Gastrocnemius medialis (tissue), 4 donors: Measurements from ENCODE around the gene SAP30. TPM values are rescaled to one million over a fixed set of nuclear protein-coding genes. Genes with fewer than 3 reads are reported as not detected.

Experiments used
- ATAC-seq, 2 donors: fragments of 150-250 bp; one replicate each; pipeline ENCODE4 v1.9.1; 2016
- DNase-seq, 2 donors: peaks; one replicate each; pipeline ENCODE4 v3.0.0-alpha.2; 2019
- H3K27ac ChIP-seq, 4 donors: fragments of 200-600 bp; sonication (generic); 1 replicate in 1 of 4; 2 replicates in 3 of 4; pipeline ENCODE4 v1.5.1; 2016 to 2018; ENCODE audit warnings: mild to moderate bottlenecking in 2 of 4, moderate library complexity in 1 of 4
- H3K27me3 ChIP-seq, 3 donors: fragments of 200-600 bp; sonication (generic) in 2 of 3; 1 replicate in 1 of 3; 2 replicates in 2 of 3; pipeline versions ENCODE4 v1.5.1 to v1.6.0; 2016 to 2019; ENCODE audit warnings: mild to moderate bottlenecking in 1 of 3, moderate library complexity in 1 of 3
- H3K36me3 ChIP-seq, 2 donors: fragments of 200-600 bp; sonication (generic) in 1 of 2; one replicate each; pipeline ENCODE4 v1.5.1; 2017 to 2018
- H3K4me1 ChIP-seq, 2 donors: fragments of 200-600 bp; sonication (generic) in 1 of 2; one replicate each; pipeline ENCODE4 v1.5.1; 2016 to 2017; ENCODE audit warnings: mild to moderate bottlenecking in 2 of 2
- H3K4me3 ChIP-seq, 4 donors: fragments of 200-600 bp; sonication (generic) in 3 of 4; 1 replicate in 1 of 4; 2 replicates in 3 of 4; pipeline ENCODE4 v1.5.1; 2016 to 2019; ENCODE audit warnings: mild to moderate bottlenecking in 2 of 4
- H3K9me3 ChIP-seq, 3 donors: fragments of 200-600 bp; sonication (generic) in 2 of 3; 1 replicate in 1 of 3; 2 replicates in 2 of 3; pipeline ENCODE4 v1.5.1; 2016 to 2019
- POLR2A ChIP-seq, 2 donors: fragments of 450-650 bp; IDR thresholded peaks; one replicate each; pipeline ENCODE4 v1.6.1; 2017; ENCODE audit warnings: antibody characterized with exemption in 2 of 2, mild to moderate bottlenecking in 2 of 2, moderate library complexity in 2 of 2
- in situ Hi-C, 4 donors: fragments of 200-750 bp; cut with MboI; loops; one replicate each; pipeline versions ENCODE4 v1.15.0 to v1.8.0; 2017; ENCODE audit warnings: low sequenced_read_pairs in 4 of 4
- intact Hi-C: fragments of 100-400 bp; cut with DNase I; formaldehyde crosslinking; loops from one replicate; pipeline ENCODE4 v1.15.1; 2023; ENCODE audit warnings: low total_unique reads
- total RNA-seq, 4 donors: library from RNA; depleted of rRNA; stranded (reverse); fragments of >200 nt; gene quantifications; one replicate each; pipeline versions ENCODE4 v1.1.0 to v1.2.3, GENCODE V29; 2016
- TF ChIP-seq, protein P1 (sequence below), 5 experiments: fragments of 450-650 bp in 3 of 5; fragments of 200-600 bp in 2 of 5; sonication (generic) in 2 of 5; IDR thresholded peaks in 4 of 5; conservative IDR thresholded peaks in 1 of 5; 1 replicate in 4 of 5; 2 replicates in 1 of 5; pipeline ENCODE4 v1.5.1; 2016 to 2019; ENCODE audit warnings: antibody characterized with exemption in 5 of 5, mild to moderate bottlenecking in 3 of 5, moderate library complexity in 3 of 5

The SAP30 gene
- total RNA-seq, 4 donors from 2014 or later: 13.3 to 24.8 (median 18.2) TPM

DNA sequence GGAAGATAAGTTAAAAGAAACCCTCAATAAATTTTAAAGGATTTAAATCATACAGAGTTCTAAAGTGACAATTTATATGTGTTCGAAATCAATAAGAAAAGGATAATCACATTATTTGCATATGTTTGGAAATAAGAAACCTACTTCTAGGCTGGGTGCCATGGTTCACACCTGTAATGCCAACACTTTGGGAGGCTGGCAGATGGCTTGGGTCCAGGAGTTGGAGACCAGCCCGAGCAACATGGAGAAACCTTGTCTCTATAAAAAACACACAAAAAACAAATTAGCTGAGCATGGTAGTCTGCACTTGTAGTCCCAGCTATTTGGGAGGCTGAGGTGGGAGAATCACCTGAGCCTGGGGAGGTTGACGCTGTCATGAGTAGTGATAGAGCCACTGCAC, 8.1 kb upstream of the SAP30 start:
- Histone ChIP-seq H3K4me3 (no peak overlapping the region), H3K27me3 (no peaks in the 10 kb centered on the region), H3K27ac (no peak overlapping the region), H3K9me3 (no peaks in the 10 kb centered on the region), H3K4me1 (no peaks in the 10 kb centered on the region), H3K36me3 (no peaks in the 10 kb centered on the region)
- DNase-seq: no peak
- intact Hi-C loops: no loop called here
- in situ Hi-C loops: loop anchor here in 1 of 4 donors (25.0 kb wide), 1 partner anchor 925 kb away; the partner anchor contains the start of genes CEP44 and FBXO8
- no peak for TF ChIP-seq POLR2A (IDR thresholded peaks at IDR 0.05)
- TF ChIP-seq, protein P1, sequence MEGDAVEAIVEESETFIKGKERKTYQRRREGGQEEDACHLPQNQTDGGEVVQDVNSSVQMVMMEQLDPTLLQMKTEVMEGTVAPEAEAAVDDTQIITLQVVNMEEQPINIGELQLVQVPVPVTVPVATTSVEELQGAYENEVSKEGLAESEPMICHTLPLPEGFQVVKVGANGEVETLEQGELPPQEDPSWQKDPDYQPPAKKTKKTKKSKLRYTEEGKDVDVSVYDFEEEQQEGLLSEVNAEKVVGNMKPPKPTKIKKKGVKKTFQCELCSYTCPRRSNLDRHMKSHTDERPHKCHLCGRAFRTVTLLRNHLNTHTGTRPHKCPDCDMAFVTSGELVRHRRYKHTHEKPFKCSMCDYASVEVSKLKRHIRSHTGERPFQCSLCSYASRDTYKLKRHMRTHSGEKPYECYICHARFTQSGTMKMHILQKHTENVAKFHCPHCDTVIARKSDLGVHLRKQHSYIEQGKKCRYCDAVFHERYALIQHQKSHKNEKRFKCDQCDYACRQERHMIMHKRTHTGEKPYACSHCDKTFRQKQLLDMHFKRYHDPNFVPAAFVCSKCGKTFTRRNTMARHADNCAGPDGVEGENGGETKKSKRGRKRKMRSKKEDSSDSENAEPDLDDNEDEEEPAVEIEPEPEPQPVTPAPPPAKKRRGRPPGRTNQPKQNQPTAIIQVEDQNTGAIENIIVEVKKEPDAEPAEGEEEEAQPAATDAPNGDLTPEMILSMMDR (IDR thresholded peaks at IDR 0.05 in 4 of 5, conservative IDR thresholded peaks at IDR 0.05 in 1 of 5): no peak
- no peak for ATAC-seq

DNA sequence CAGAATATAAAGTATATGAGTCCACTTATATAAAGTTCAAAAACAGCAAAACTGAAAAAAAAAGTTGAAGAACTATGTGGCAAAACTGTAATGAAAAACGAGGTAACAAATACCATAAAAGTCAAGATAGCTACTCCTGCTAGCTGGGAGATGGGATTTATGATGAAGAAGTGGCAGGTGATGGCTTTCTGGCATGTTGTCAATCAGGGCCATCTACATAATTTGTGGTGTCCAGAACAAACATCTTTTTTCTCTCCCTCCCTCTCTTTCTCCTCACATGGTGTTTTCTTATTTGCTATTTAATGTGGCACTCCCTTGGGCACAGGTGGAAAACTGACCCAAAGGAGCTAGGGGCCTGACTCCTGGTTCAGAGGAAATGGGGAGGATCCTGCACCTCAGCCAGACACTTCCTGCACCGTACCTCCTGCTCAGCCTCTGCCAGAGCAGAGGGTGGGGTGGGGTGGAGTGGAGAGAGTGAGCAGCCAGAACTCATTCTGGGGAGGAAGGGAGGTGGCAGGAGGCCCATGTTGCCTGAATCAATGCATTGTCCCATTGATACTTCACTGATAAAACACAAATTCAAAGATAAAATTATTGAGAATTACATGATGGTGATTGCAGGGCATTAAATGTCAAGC, 5.3 kb upstream of the SAP30 start:
- no peak for TF ChIP-seq POLR2A (IDR thresholded peaks at IDR 0.05)
- TF ChIP-seq, protein P1 (IDR thresholded peaks at IDR 0.05 in 4 of 5, conservative IDR thresholded peaks at IDR 0.05 in 1 of 5): no peak
- Histone ChIP-seq H3K27ac (no peak overlapping the region), H3K27me3 (no peaks in the 10 kb centered on the region), H3K9me3 (no peaks in the 10 kb centered on the region), H3K4me1 (no peaks in the 10 kb centered on the region), H3K36me3 (no peaks in the 10 kb centered on the region), H3K4me3 (no peak overlapping the region)
- intact Hi-C loops (no loop called here), in situ Hi-C loops (loop anchor here in 1 of 4 donors (25.0 kb wide), 1 partner anchor 922 kb away; the partner anchor contains the start of genes CEP44 and FBXO8)
- DNase-seq (no peak), ATAC-seq (no peak)

DNA sequence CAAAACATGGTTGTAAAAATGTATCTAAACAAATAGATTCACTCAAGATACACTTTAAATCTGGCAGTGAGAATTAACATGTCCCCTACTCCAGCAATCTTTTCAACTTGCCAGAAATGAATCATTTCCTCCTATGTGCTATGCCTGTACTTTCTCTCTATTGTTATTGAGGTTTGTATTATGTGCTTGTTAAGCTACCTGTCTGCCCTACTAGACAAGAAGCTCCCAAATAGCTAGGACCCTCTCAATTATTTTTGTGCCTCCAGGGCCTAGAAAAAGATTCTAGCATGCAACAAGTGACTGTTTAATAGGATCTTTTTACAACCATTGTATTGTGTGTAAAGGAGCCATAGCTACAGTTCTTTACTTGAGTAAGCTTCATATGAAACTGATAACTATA, 3.5 kb upstream of the SAP30 start:
- no peaks in the 10 kb centered on the region for H3K9me3 ChIP-seq
- ATAC-seq (no peak), DNase-seq (no peak)
- no peak for TF ChIP-seq POLR2A (IDR thresholded peaks at IDR 0.05)
- TF ChIP-seq, protein P1 (IDR thresholded peaks at IDR 0.05 in 4 of 5, conservative IDR thresholded peaks at IDR 0.05 in 1 of 5): no peak
- in situ Hi-C loops (loop anchor here in 1 of 4 donors (25.0 kb wide), 1 partner anchor 920 kb away; the partner anchor contains the start of genes CEP44 and FBXO8), intact Hi-C loops (no loop called here)
- H3K36me3 ChIP-seq: no peaks in the 10 kb centered on the region
- no peak overlapping the region for H3K27ac ChIP-seq
- no peak overlapping the region for H3K4me3 ChIP-seq
- peaks cover 0 to under 1% of the 10 kb centered on the region in 2 donors for H3K4me1 ChIP-seq
- no peaks in the 10 kb centered on the region for H3K27me3 ChIP-seq

DNA sequence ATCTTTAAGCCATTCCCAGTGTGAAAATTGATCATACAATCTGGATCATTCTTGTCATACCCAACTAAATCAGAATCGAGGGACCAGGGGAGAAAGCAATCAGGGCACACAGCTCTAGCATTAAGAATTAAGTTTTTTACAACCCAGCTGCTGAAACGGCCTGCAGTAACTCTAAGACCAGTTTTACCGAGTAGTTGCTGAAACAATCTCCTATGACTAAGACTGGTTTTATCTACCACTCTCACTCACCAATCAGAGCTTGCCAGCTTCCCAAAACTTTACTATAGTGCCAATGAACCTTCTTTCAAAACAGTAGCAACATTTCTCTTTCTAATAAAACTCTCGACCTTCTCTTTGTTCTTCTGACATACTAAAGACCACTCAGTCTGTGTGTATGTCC, 2.8 kb upstream of the SAP30 start:
- intact Hi-C loops: no loop called here
- H3K9me3 ChIP-seq: no peaks in the 10 kb centered on the region
- no peak for ATAC-seq
- H3K27me3 ChIP-seq: no peaks in the 10 kb centered on the region
- no peak for DNase-seq
- H3K4me1 ChIP-seq: peaks cover 0 to 7% of the 10 kb centered on the region in 2 donors
- H3K27ac ChIP-seq: peak overlapping the region in 1 of 4 donors; percentile 8
- in situ Hi-C loops: loop anchor here in 1 of 4 donors (25.0 kb wide), 1 partner anchor 919 kb away; the partner anchor contains the start of genes CEP44 and FBXO8
- H3K36me3 ChIP-seq: no peaks in the 10 kb centered on the region
- no peak for TF ChIP-seq POLR2A (IDR thresholded peaks at IDR 0.05)
- TF ChIP-seq, protein P1 (IDR thresholded peaks at IDR 0.05 in 4 of 5, conservative IDR thresholded peaks at IDR 0.05 in 1 of 5): no peak
- no peak overlapping the region for H3K4me3 ChIP-seq
